ENCODE data around the gene MEIS2. TPM values are rescaled to one million over a fixed set of nuclear protein-coding genes. Genes with fewer than 3 reads are reported as not detected.

Gene MEIS2
- total RNA-seq, 1 donor from 2014 or later: 76.9 TPM

GRCh38 chr15:36960947-36961227 lies 139.5 kb downstream of the MEIS2 start:
- no peak overlapping the region for H3K27ac ChIP-seq
- DNase-seq (ENCODE audit: extremely low spot score in 2 of 2): no peak
- H3K36me3 ChIP-seq: peaks cover 0 to 3% of the 10 kb centered on the region in 2 donors
- H3K4me3 ChIP-seq: no peak overlapping the region
- no peaks in the 10 kb centered on the region for H3K4me1 ChIP-seq
- H3K9me3 ChIP-seq: no peaks in the 10 kb centered on the region
- intact Hi-C loops (cut with DNase I): no loop called here
- H3K27me3 ChIP-seq: no peaks in the 10 kb centered on the region
- TF ChIP-seq, protein P1, sequence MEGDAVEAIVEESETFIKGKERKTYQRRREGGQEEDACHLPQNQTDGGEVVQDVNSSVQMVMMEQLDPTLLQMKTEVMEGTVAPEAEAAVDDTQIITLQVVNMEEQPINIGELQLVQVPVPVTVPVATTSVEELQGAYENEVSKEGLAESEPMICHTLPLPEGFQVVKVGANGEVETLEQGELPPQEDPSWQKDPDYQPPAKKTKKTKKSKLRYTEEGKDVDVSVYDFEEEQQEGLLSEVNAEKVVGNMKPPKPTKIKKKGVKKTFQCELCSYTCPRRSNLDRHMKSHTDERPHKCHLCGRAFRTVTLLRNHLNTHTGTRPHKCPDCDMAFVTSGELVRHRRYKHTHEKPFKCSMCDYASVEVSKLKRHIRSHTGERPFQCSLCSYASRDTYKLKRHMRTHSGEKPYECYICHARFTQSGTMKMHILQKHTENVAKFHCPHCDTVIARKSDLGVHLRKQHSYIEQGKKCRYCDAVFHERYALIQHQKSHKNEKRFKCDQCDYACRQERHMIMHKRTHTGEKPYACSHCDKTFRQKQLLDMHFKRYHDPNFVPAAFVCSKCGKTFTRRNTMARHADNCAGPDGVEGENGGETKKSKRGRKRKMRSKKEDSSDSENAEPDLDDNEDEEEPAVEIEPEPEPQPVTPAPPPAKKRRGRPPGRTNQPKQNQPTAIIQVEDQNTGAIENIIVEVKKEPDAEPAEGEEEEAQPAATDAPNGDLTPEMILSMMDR (IDR thresholded peaks at IDR 0.05): no peak
- no peak for TF ChIP-seq POLR2AphosphoS5 (IDR thresholded peaks at IDR 0.05; ENCODE audit: insufficient read depth in 1 of 2, low read depth in 1 of 2)
- TF ChIP-seq POLR2A (IDR thresholded peaks at IDR 0.05): no peak

- intact Hi-C loops (cut with DNase I): no loop called here
- H3K36me3 ChIP-seq: peaks cover 0 to 3% of the 10 kb centered on the region in 2 donors
- no peak overlapping the region for H3K4me3 ChIP-seq
- TF ChIP-seq, protein P1 (IDR thresholded peaks at IDR 0.05): no peak
- no peak for TF ChIP-seq POLR2A (IDR thresholded peaks at IDR 0.05)
- TF ChIP-seq POLR2AphosphoS5 (IDR thresholded peaks at IDR 0.05; ENCODE audit: insufficient read depth in 1 of 2, low read depth in 1 of 2): peak in 1 of 2 donors; percentile 1
- no peaks in the 10 kb centered on the region for H3K27me3 ChIP-seq
- H3K4me1 ChIP-seq: no peaks in the 10 kb centered on the region
- H3K27ac ChIP-seq: no peak overlapping the region
- no peaks in the 10 kb centered on the region for H3K9me3 ChIP-seq
- DNase-seq (ENCODE audit: extremely low spot score in 2 of 2): no peak
These were observed 140.0 kb downstream of the MEIS2 start for GRCh38 chr15:36960179-36960946.

DNA sequence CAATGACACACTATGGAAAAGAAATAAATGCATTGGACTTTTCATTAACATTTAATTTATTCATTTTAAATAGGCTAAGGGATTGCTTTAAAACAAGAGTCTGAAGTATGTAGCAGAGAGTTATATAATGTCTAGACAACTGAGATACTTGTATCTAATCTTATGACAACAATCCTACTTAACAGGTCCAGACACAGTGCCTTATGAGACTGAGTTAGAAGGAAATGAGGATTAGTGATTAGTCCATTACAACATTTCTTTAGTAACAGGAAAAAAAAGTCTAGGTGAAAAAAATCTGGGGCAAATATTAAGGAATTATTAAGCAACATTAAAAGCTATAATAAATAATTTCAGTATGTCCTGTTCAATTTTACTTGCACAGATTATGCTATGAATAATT lies 140.6 kb downstream of the MEIS2 start:
- TF ChIP-seq POLR2A (IDR thresholded peaks at IDR 0.05): no peak
- TF ChIP-seq, protein P1 (IDR thresholded peaks at IDR 0.05): no peak
- TF ChIP-seq POLR2AphosphoS5 (IDR thresholded peaks at IDR 0.05; ENCODE audit: insufficient read depth in 1 of 2, low read depth in 1 of 2): peak in 1 of 2 donors; percentile 36

DNA sequence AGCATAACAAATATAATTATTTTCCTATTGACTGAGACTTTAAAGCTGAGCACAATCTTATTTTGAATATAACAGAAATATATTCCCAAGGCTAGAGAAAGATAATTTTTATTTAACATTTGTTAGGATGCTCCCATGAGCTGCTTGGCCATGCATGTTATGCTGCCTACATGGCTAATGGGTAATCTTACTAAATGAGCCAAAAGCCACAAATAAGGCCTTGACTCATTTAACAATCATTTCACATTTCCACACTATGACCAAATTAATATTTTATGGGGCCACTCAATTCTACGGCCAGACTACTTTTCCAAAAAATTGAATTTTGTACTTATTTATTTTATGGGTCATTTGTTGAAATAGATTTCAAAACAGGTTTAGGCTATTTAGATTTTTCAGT lies 141.7 kb downstream of the MEIS2 start:
- TF ChIP-seq POLR2AphosphoS5 (IDR thresholded peaks at IDR 0.05; ENCODE audit: insufficient read depth in 1 of 2, low read depth in 1 of 2): no peak
- TF ChIP-seq POLR2A (IDR thresholded peaks at IDR 0.05): no peak
- TF ChIP-seq, protein P1 (IDR thresholded peaks at IDR 0.05): no peak
- Histone ChIP-seq H3K9me3 (no peaks in the 10 kb centered on the region), H3K27me3 (no peaks in the 10 kb centered on the region), H3K4me3 (no peak overlapping the region), H3K27ac (no peak overlapping the region), H3K36me3 (no peaks in the 10 kb centered on the region), H3K4me1 (no peaks in the 10 kb centered on the region)
- DNase-seq (ENCODE audit: extremely low spot score in 2 of 2): no peak
- intact Hi-C loops (cut with DNase I): no loop called here

More for the DNA sequence above, 140.6 kb downstream of the MEIS2 start:
- no peak for DNase-seq (ENCODE audit: extremely low spot score in 2 of 2)
- Histone ChIP-seq H3K9me3 (no peaks in the 10 kb centered on the region), H3K4me3 (no peak overlapping the region), H3K27me3 (no peaks in the 10 kb centered on the region), H3K27ac (no peak overlapping the region), H3K36me3 (peaks cover 0 to 3% of the 10 kb centered on the region in 2 donors), H3K4me1 (no peaks in the 10 kb centered on the region)
- intact Hi-C loops (cut with DNase I): no loop called here

- no peak for TF ChIP-seq POLR2AphosphoS5 (IDR thresholded peaks at IDR 0.05; ENCODE audit: insufficient read depth in 1 of 2, low read depth in 1 of 2)
- TF ChIP-seq, protein P1 (IDR thresholded peaks at IDR 0.05): no peak
- no peak for TF ChIP-seq POLR2A (IDR thresholded peaks at IDR 0.05)
- no peak overlapping the region for H3K27ac ChIP-seq
- no peaks in the 10 kb centered on the region for H3K4me1 ChIP-seq
- intact Hi-C loops (cut with DNase I): no loop called here
- H3K27me3 ChIP-seq: no peaks in the 10 kb centered on the region
- DNase-seq (ENCODE audit: extremely low spot score in 2 of 2): no peak
- no peak overlapping the region for H3K4me3 ChIP-seq
- no peaks in the 10 kb centered on the region for H3K9me3 ChIP-seq
- no peaks in the 10 kb centered on the region for H3K36me3 ChIP-seq
These were observed 145.9 kb downstream of the MEIS2 start for GRCh38 chr15:36954486-36954885.

All from vagina (tissue), 2 donors.